LNCAP (cell line): ENCODE results near the gene OBP2B.

ENCODE experiments used
- TF ChIP-seq, protein P1 (sequence below): fragments of 450-650 bp; IDR thresholded peaks from 2 replicates; pipeline ENCODE4 v1.5.1; 2017; ENCODE audit warnings: mild to moderate bottlenecking

OBP2B gene

DNA sequence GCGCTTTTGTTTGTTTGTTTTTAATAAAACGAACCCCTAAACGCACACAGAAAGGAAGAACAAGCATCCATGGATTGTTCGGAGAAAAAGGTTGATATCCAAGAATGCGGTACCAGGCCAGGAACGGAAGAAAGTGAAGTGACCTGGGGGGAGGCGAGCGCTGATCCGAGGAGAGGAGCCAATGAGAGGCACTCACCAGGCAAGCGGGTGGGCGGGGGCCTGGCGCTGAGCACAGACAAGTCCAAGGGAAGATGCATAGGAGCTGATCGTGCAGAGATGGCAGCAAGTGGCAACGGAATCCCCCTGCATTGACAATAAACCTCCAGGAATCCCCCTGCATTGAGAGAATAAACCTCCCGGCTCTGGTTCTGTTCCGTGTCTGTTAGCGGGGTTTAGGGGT lies 8.4 kb downstream of the OBP2B start:
- TF ChIP-seq, protein P1, sequence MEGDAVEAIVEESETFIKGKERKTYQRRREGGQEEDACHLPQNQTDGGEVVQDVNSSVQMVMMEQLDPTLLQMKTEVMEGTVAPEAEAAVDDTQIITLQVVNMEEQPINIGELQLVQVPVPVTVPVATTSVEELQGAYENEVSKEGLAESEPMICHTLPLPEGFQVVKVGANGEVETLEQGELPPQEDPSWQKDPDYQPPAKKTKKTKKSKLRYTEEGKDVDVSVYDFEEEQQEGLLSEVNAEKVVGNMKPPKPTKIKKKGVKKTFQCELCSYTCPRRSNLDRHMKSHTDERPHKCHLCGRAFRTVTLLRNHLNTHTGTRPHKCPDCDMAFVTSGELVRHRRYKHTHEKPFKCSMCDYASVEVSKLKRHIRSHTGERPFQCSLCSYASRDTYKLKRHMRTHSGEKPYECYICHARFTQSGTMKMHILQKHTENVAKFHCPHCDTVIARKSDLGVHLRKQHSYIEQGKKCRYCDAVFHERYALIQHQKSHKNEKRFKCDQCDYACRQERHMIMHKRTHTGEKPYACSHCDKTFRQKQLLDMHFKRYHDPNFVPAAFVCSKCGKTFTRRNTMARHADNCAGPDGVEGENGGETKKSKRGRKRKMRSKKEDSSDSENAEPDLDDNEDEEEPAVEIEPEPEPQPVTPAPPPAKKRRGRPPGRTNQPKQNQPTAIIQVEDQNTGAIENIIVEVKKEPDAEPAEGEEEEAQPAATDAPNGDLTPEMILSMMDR = no peak

DNA sequence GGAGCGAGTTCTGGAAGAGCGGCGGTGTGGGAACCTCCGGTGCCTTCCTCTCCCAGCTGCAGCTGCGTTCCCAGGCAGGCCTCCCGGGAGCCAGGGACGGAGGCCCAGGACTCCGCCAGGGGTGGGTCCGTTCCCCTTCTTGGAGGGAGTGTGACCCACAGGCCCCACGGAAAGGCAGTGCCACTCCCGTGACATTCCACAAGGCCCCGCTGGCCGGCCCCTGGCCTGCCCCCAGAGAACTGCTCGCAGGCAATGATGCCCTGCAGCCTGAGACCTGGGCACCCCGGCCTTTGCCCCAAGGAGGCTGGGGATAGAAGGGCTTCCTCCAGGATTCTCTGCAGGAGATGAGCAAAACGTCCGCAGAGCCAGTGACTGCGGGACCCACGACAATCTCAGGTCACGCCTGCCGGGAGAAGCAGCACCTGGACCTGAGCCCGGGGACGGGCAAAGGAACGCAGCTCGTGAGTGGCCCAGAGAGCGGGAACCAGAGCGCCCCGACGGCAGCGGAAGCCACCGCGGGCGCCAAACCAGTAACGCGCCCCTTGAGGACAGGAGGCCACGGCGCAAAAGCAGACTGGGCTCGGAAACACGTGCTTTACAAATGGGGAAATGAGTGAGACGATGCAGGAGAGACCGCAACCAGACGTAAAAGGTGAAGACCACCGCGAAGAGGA lies 9.3 kb downstream of the OBP2B start:
- TF ChIP-seq, protein P1 = no peak

DNA sequence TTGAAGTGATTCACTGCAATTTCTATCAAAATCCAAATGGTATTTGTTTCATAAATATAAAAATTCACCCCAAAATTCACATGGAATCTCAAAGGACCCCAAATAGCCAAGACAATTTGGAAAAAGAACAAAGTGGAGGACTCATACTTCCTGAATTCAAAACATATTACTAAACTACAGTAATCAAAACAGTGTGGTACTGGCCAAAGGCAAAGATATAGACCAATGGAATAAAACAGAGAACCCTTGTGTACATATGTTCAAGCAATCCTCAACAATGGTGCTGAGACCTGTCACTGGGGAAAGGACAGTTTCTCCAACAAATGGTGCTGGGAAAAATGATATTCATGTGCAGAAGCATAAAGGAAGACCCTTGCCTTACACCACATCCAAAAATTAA lies 14.0 kb downstream of the OBP2B start:
- TF ChIP-seq, protein P1 = no peak

GRCh38 chr9:133194597-133194996 lies 14.5 kb downstream of the OBP2B start:
- TF ChIP-seq, protein P1 = no peak

- TF ChIP-seq, protein P1 = no peak
Measured at GRCh38 chr9:133191989-133192388, 17.1 kb downstream of the OBP2B start.

GRCh38 chr9:133189826-133190225 lies 19.2 kb downstream of the OBP2B start:
- TF ChIP-seq, protein P1 = no peak

- TF ChIP-seq, protein P1 = no peak
Measured at GRCh38 chr9:133188843-133189180, 20.2 kb downstream of the OBP2B start.
